ENCODE results near the gene TBCA.

- TF ChIP-seq POLR2A (IDR thresholded peaks at IDR 0.05; ENCODE audit: borderline replicate concordance, extremely low read depth, insufficient read depth, insufficient read length) (no peak), CTCF (IDR thresholded peaks at IDR 0.05 in 2 of 3, conservative IDR thresholded peaks at IDR 0.05 in 1 of 3; ENCODE audit: borderline replicate concordance in 1 of 3, insufficient read depth in 1 of 3, low read depth in 2 of 3, low read length in 2 of 3) (no peak), POLR2AphosphoS5 (IDR thresholded peaks at IDR 0.05; ENCODE audit: low read depth, low read length) (no peak), SRF (IDR thresholded peaks at IDR 0.05; ENCODE audit: low read depth) (no peak), SIN3A (IDR thresholded peaks at IDR 0.05; ENCODE audit: low read depth) (no peak), YY1 (IDR thresholded peaks at IDR 0.05; ENCODE audit: extremely low read depth, insufficient replicate concordance, low read depth, low read length) (no peak), CEBPB (IDR thresholded peaks at IDR 0.05; ENCODE audit: low read depth) (no peak), SP1 (IDR thresholded peaks at IDR 0.05; ENCODE audit: low read depth) (no peak), TCF7L2 (IDR thresholded peaks at IDR 0.05; ENCODE audit: borderline replicate concordance, extremely low read depth, insufficient read depth, insufficient read length) (no peak), EZH2phosphoT487 (IDR thresholded peaks at IDR 0.05; ENCODE audit: borderline replicate concordance) (no peak), ELF1 (IDR thresholded peaks at IDR 0.05; ENCODE audit: borderline replicate concordance, low read depth) (no peak), ZNF274 (IDR thresholded peaks at IDR 0.05; ENCODE audit: low read depth, low read length) (no peak), RAD21 (IDR thresholded peaks at IDR 0.05; ENCODE audit: low read depth) (no peak), EZH2 (IDR thresholded peaks at IDR 0.05) (no peak)
Observed at GRCh38 chr5:77683171-77683732, 92.9 kb downstream of the TBCA start.

All from HCT116 (cell line).